ENCODE data around the gene AK5.

DNA sequence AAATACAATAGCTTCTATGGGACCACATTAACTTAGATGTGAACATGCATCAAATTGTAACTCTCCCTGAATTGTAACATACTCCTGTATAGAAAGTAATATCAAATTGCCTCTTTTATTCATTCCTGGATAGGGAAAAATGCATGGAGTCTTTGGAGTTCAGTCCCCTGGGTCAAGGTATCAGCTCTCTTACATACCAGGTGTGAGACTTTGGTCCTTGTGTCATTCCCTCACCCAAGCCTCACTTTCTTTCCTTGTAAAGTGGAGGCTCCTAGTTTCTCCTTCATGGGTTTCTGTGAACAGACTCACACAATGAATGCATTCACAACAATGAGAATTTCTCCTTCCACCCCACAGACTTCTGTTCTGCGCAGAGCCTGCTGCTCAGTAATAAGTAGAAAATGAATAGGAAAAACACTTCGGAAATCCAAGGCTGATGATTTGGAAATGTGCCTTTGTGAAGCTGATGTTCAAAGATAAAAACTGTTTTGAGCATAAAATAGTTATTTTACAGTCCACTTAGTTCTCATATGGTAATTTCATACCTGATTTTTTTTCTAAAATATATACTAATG lies 185.3 kb downstream of the AK5 start:
- TF ChIP-seq POLR2A (IDR thresholded peaks at IDR 0.05), result no peak
- TF ChIP-seq, protein P1, sequence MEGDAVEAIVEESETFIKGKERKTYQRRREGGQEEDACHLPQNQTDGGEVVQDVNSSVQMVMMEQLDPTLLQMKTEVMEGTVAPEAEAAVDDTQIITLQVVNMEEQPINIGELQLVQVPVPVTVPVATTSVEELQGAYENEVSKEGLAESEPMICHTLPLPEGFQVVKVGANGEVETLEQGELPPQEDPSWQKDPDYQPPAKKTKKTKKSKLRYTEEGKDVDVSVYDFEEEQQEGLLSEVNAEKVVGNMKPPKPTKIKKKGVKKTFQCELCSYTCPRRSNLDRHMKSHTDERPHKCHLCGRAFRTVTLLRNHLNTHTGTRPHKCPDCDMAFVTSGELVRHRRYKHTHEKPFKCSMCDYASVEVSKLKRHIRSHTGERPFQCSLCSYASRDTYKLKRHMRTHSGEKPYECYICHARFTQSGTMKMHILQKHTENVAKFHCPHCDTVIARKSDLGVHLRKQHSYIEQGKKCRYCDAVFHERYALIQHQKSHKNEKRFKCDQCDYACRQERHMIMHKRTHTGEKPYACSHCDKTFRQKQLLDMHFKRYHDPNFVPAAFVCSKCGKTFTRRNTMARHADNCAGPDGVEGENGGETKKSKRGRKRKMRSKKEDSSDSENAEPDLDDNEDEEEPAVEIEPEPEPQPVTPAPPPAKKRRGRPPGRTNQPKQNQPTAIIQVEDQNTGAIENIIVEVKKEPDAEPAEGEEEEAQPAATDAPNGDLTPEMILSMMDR (IDR thresholded peaks at IDR 0.05), result no peak
